Epithelial cell of esophagus (primary cell): ENCODE results near the gene HEXD.
"Not testable (repeated sequence)": the region's sequence is repeated elsewhere in the genome, so short reads cannot be mapped to it uniquely, and the experiment has no call there.

ENCODE experiments used
- DNase-seq: peaks from one replicate; pipeline ENCODE4 v3.0.0; 2010; ENCODE audit warnings: low read depth
- H3K4me3 ChIP-seq: 2 replicates; pipeline ENCODE4 v1.5.1; 2011; ENCODE audit warnings: mild to moderate bottlenecking, low read length, control low read depth
- TF ChIP-seq, protein P1 (sequence below): IDR thresholded peaks from 2 replicates; pipeline ENCODE4 v1.5.1; 2011; ENCODE audit warnings: low read depth, mild to moderate bottlenecking, low read length, control low read depth, inconsistent platforms; ENCODE audit not compliant: insufficient read depth; ENCODE audit errors: missing control alignments

HEXD gene

DNA sequence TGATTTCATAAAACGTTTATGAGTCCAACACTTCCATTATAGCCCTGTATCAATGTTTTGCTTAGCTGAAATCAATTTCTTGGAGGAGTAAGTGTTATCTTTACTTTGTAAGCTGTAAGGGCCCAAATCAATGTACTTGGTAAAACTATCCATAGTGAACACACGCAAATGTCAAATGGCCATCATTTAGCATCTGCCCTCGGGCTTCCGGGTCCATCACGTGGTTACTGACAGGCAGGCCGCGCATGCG, 39.7 kb downstream of the HEXD start:
- TF ChIP-seq, protein P1, sequence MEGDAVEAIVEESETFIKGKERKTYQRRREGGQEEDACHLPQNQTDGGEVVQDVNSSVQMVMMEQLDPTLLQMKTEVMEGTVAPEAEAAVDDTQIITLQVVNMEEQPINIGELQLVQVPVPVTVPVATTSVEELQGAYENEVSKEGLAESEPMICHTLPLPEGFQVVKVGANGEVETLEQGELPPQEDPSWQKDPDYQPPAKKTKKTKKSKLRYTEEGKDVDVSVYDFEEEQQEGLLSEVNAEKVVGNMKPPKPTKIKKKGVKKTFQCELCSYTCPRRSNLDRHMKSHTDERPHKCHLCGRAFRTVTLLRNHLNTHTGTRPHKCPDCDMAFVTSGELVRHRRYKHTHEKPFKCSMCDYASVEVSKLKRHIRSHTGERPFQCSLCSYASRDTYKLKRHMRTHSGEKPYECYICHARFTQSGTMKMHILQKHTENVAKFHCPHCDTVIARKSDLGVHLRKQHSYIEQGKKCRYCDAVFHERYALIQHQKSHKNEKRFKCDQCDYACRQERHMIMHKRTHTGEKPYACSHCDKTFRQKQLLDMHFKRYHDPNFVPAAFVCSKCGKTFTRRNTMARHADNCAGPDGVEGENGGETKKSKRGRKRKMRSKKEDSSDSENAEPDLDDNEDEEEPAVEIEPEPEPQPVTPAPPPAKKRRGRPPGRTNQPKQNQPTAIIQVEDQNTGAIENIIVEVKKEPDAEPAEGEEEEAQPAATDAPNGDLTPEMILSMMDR, result no peak
- no peak for DNase-seq
- H3K4me3 ChIP-seq, result peak overlapping the region; percentile 57

DNA sequence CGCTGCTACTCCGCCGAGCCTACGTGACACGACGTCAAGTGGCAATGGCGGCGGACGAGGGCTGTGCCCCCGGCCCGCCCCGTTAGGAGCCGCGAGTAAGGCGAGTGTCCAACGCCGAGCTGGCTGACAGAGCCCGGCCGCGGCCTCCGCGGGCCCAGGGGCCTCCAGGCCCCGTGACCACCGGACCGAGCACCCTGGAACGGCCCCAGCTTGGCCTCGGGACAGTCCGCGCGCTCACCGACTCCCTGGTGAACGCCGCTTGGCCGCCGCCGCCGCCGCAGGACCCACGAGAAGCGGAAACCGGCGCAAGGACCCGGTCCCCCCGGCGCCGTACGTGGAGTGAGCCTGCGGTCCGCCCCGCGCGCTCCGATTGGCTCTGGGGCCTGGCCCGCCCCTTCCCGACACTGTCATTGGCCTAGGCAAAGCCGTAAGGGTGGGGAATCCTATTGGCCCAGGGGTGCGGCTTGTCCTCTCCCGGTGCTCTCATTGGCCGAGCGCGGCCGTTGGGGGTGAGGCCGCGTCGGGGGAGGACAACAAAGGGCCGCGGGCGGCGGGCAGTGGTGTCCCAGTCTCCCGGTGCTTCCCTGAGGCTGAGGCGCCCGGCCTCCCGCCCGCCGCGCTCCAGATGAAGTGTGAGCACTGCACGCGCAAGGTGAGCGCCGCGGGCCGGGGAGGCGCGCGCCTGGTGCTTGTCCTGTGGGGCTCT, 40.2 kb downstream of the HEXD start, which contains the start of gene NARF:
TSS of gene NARF (plus strand) at position 563 of the 706 bp plus-strand sequence. CDS start at position 626, 63 bp downstream.
- H3K4me3 ChIP-seq, result peak within 1 kb of the TSS; percentile 69
- DNase-seq, result peak; percentile 100
- TF ChIP-seq, protein P1, result no peak

DNA sequence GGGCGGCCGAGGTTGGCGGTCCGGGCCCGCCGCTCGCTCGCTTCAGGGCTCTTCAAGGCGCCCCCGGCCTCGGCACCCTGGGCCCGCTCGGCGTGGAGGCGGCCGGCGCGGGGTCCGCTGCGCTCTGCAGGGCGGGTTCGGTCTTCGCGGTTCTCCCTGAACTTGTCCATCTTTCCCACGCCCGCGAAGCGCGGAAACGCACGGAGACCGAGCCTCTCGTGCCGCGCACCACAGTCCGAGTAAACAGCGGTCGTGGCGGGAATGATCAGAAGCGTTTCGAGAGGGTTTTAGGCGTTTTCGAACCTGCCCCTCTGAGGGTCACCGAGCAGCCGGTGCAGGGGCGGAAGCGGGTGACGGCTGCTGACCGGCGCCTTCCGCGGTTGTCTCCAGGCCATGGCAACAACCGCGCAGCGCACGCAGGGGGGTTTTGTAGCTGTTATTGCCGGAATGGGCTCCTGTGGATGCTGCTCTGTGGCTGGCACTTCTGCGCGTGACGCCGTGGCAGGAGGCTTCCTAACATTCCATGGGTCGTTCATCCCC, 40.8 kb downstream of the HEXD start:
- no peak for DNase-seq
- TF ChIP-seq, protein P1, result no peak
- H3K4me3 ChIP-seq, result peak overlapping the region; percentile 69

DNA sequence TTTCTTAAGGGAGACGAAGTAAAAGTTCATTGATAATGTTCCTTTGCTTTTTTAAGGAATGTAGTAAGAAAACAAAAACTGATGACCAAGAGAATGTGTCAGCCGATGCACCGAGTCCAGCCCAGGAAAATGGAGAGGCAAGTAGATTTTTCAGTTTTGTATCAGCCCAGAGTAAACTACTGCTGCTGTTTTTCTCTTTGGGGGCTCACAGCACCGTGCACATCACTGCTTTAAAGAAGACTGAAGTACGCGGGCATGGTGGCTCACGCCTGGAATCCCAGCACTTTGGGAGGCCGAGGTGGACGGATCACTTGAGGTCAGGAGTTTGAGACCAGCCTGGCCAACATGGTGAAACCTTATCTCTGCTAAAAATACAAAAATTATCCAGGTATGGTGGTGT, 41.8 kb downstream of the HEXD start:
- DNase-seq, H3K4me3 ChIP-seq: not testable (repeated sequence)

DNA sequence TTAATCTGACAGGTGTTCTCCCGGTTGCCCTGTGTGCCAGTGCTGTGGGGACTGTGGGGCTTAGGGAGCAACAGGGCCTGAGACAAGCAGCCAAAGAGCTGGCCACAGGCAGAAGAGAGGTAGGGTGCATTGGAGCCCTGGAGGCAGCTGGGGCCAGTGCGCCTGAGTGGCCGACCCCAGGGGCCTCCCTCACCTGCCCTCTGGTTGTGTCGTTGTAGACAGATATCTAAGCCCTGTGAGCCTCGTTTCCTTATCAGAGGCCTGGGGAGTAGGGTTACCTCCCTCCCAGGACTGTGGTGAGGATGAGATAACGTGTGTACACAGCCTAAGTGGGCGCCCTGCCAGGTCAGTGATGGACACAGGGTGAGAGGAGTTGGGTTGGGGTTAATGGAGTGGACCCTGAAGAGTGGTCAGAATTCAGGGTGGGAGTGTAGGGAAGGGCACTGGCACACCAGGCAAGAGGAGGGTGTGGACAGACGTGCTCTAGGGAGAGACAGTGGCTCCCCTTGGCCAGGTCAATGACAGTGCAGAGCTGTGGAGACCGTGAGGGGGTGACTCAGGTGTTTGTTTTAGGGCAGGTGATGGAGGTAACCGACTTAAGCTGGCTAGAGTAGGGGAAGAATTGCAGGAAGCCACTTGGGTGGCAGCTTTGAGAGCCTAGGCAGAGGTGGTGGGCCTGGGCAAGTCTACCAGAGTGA, 43.8 kb downstream of the HEXD start:
- no peak overlapping the region for H3K4me3 ChIP-seq
- peak; percentile 35 for DNase-seq
- TF ChIP-seq, protein P1, result no peak

DNA sequence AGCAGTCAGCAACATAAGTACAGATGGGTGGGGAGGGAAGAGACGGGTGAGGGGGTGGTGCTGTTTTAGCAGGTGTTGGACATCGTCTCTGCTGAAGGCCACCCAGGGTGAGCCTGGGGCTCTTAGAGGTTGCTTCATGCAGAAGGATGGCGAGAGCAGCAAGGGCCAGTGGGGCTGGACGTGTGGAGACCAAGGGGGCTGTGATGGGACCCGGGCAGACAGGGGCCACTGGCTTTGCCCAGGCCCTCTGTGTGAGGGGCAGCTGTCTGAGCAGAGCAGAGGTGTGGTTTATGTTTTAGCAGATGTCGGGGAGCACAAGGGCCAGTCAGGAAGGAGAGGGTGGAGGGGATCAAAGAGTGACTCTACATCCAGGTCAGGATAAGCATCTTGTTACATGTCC, 45.2 kb downstream of the HEXD start:
- TF ChIP-seq, protein P1, result no peak
- DNase-seq, result no peak
- H3K4me3 ChIP-seq, result no peak overlapping the region

DNA sequence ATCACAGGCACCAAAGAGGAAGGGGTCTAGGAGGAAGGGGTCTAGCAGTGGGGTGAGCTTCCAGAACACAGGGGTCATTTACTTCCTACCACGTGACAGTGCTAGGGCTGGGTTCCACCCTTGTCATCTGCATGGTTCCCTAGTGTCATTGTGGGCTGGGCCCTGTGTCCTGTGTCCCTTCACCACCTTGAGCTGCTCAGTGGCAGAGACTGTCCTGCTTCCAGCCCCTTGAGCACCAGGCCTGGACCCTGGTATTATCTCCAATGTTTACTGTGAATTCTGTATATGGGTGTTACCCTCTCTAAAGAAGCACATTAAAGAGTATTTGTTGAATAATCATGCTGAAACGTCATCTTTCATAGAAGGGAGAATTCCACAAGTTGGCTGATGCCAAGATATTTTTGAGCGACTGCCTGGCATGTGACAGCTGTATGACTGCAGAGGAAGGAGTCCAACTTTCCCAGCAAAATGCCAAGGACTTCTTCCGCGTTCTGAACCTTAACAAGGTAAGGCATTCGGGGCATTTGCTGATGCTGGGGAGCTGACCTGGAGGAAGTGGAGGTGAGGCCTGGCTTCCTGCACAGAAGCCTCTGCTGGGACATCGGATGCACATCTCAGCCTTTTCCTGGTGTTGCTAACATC, 45.9 kb downstream of the HEXD start:
- no peak overlapping the region for H3K4me3 ChIP-seq
- DNase-seq, result no peak
- TF ChIP-seq, protein P1, result no peak
